ENCODE measurements around the gene ZNRF4. TPM values are rescaled to one million over a fixed set of nuclear protein-coding genes. Genes with fewer than 3 reads are reported as not detected.
A peak's percentile ranks its signal among the peaks of the same experiment; 100 is the strongest.

The ZNRF4 gene
- total and polyA plus RNA-seq, 12 donors, result not detected

- no peak for DNase-seq
- intact Hi-C loops (cut with DNase I), result no loop called here
- Histone ChIP-seq H3K27ac (no peak overlapping the region), H3K36me3 (replicated peaks in 1 of 2) (no peaks in the 10 kb centered on the region), H3K27me3 (peaks cover 23% of the 10 kb centered on the region), H3K9me3 (replicated peaks in 1 of 3) (no peaks in the 10 kb centered on the region), H3K4me1 (replicated peaks in 1 of 2) (no peaks in the 10 kb centered on the region), H3K4me3 (peak overlapping the region in 1 of 4 donors; percentile 19)
- TF ChIP-seq, protein P1, sequence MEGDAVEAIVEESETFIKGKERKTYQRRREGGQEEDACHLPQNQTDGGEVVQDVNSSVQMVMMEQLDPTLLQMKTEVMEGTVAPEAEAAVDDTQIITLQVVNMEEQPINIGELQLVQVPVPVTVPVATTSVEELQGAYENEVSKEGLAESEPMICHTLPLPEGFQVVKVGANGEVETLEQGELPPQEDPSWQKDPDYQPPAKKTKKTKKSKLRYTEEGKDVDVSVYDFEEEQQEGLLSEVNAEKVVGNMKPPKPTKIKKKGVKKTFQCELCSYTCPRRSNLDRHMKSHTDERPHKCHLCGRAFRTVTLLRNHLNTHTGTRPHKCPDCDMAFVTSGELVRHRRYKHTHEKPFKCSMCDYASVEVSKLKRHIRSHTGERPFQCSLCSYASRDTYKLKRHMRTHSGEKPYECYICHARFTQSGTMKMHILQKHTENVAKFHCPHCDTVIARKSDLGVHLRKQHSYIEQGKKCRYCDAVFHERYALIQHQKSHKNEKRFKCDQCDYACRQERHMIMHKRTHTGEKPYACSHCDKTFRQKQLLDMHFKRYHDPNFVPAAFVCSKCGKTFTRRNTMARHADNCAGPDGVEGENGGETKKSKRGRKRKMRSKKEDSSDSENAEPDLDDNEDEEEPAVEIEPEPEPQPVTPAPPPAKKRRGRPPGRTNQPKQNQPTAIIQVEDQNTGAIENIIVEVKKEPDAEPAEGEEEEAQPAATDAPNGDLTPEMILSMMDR (IDR thresholded peaks at IDR 0.05), result no peak
- TF ChIP-seq POLR2A (IDR thresholded peaks at IDR 0.05), result no peak
- WGBS, 4 donors, result 34 to 40% (median 39%) methylated on average over 26 to 29 of the region's 29 CpGs
Measured at GRCh38 chr19:5417495-5418436, 37.5 kb upstream of the ZNRF4 start.

DNA sequence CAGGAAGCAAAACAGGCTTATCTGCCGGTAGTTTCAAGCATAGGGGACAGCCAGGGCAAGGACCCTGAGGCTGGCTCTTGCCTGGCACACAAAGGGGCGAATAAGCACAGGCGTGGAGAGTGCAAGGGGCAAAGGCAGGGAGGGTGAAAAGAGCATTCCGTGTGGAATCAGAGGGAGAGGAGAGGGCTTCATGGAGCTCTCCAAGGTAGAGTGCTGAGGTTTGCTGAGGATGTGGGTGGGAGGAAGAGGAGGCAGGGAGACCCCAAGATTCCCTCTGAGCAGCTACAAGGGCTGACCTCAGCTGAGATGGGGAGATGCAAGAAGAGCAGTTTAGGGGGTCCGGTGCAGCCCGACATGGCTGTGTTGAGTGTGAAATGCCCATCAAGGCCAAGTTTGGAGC is 36.5 kb upstream of the ZNRF4 start:
- WGBS, 4 donors, result 56 to 70% (median 59%) methylated on average over 6 of the region's 6 CpGs
- H3K9me3 ChIP-seq (replicated peaks in 1 of 3), result no peaks in the 10 kb centered on the region
- no peaks in the 10 kb centered on the region for H3K4me1 ChIP-seq (replicated peaks in 1 of 2)
- H3K36me3 ChIP-seq (replicated peaks in 1 of 2), result no peaks in the 10 kb centered on the region
- no peak overlapping the region for H3K27ac ChIP-seq
- no peak for DNase-seq
- intact Hi-C loops (cut with DNase I), result no loop called here
- TF ChIP-seq, protein P1 (IDR thresholded peaks at IDR 0.05), result no peak
- no peak for TF ChIP-seq POLR2A (IDR thresholded peaks at IDR 0.05)
- H3K4me3 ChIP-seq, result no peak overlapping the region
- H3K27me3 ChIP-seq, result peaks cover 23% of the 10 kb centered on the region

GRCh38 chr19:5420953-5421352 is 34.3 kb upstream of the ZNRF4 start:
- no peaks in the 10 kb centered on the region for H3K4me1 ChIP-seq (replicated peaks in 1 of 2)
- 31 to 45% (median 44%) methylated on average over 7 of the region's 7 CpGs for WGBS, 4 donors
- H3K27ac ChIP-seq, result no peak overlapping the region
- H3K27me3 ChIP-seq, result peaks cover 25% of the 10 kb centered on the region
- intact Hi-C loops (cut with DNase I), result no loop called here
- DNase-seq, result no peak
- H3K36me3 ChIP-seq (replicated peaks in 1 of 2), result no peaks in the 10 kb centered on the region
- H3K9me3 ChIP-seq (replicated peaks in 1 of 3), result no peaks in the 10 kb centered on the region
- TF ChIP-seq, protein P1 (IDR thresholded peaks at IDR 0.05), result no peak
- no peak for TF ChIP-seq POLR2A (IDR thresholded peaks at IDR 0.05)
- no peak overlapping the region for H3K4me3 ChIP-seq

GRCh38 chr19:5423567-5424125 is 31.6 kb upstream of the ZNRF4 start:
- intact Hi-C loops (cut with DNase I), result no loop called here
- H3K36me3 ChIP-seq (replicated peaks in 1 of 2), result no peaks in the 10 kb centered on the region
- no peak overlapping the region for H3K4me3 ChIP-seq
- H3K9me3 ChIP-seq (replicated peaks in 1 of 3), result no peaks in the 10 kb centered on the region
- TF ChIP-seq POLR2A (IDR thresholded peaks at IDR 0.05), result no peak
- TF ChIP-seq, protein P1 (IDR thresholded peaks at IDR 0.05), result no peak
- H3K27me3 ChIP-seq, result peaks cover 16% of the 10 kb centered on the region
- H3K4me1 ChIP-seq (replicated peaks in 1 of 2), result no peaks in the 10 kb centered on the region
- 38 to 50% (median 48%) methylated on average over 1 of the region's 1 CpG for WGBS, 4 donors
- H3K27ac ChIP-seq, result no peak overlapping the region
- no peak for DNase-seq
